ENCODE data around the gene PROSER3. TPM values are rescaled to one million over a fixed set of nuclear protein-coding genes. Genes with fewer than 3 reads are reported as not detected.

The PROSER3 gene
- total and polyA plus RNA-seq, 2 of the 4 experiments (the other 2 are of a cell fraction): 5.4 to 21.8 TPM

DNA sequence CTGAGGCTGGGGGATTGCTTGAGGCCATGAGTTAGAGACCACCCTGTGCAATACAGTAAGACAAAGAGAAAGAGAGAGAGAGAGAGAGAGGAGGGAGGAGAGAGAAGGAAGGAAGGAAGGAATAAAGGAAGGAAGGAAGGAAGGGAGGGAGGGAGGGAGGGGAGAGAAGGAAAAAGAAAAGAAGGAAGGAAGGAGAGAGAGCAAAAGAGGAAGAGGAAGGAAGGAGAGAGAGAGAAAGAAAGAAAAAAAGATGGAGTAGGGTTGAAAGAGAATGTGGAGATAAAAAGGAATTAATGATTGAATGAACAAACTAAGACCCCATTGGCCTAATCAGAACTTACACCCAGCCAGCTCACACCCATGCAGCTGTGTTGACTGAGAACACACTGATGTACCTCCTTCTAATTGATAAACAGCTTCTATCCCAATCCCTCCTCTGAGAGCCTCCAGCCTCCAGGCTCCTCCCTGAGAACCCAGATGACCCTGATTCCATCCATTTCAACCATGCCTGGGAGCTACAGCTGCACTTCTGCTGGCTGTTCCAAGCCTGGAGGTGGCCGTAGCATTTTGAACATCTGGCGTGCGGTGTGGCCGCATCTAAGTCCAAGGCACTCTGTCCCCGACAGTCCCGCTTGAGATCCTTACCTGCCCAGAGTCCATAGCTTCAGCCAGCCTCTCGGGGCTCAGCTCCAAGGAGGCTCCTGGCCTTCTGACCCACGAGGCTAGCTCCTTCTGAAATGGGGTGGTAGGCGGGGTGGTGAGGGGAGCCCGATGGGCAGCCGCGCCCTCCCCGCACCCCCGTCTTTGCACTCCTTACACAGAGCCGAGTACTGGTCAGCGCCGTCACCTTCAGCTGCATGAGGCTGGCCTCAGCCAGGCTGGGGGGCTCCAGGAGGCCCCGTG, 53.6 kb downstream of the PROSER3 start:
- dilution Hi-C loops (cut with HindIII; ENCODE audit: low sequenced_read_pairs, unreplicated experiment) (no loop called here), intact Hi-C loops (cut with micrococcal nuclease) (no loop called here), in situ Hi-C loops (cut with MboI; ENCODE audit: low sequenced_read_pairs) (no loop called here)
- Histone ChIP-seq H4K8ac (ENCODE audit: low read depth in 2 of 2, low read length in 2 of 2) (no peak overlapping the region), H3K4me1 (ENCODE audit: control insufficient read depth, insufficient read depth, low read length) (no peaks in the 10 kb centered on the region), H3K4me2 (ENCODE audit: low read depth, low read length) (no peak overlapping the region), H4K5ac (ENCODE audit: low read depth, low read length) (no peak overlapping the region), H2BK5ac (ENCODE audit: low read depth, low read length, poor library complexity, severe bottlenecking) (no peak overlapping the region), H2BK15ac (ENCODE audit: low read depth, low read length) (no peak overlapping the region), H3K14ac (replicated peaks; ENCODE audit: low read depth, low read length) (no peak overlapping the region), H3K36me3 (ENCODE audit: control insufficient read depth, insufficient read depth, low read length) (no peaks in the 10 kb centered on the region), H3K56ac (ENCODE audit: extremely low read depth, insufficient read depth, low read length) (no peak overlapping the region), H2AK5ac (ENCODE audit: low read depth, low read length) (no peak overlapping the region), H3K4me3 (ENCODE audit: insufficient read depth, low read depth, low read length) (no peak overlapping the region), H3K4ac (ENCODE audit: low read depth, low read length) (no peak overlapping the region), H3K18ac (ENCODE audit: low read depth, low read length) (no peak overlapping the region), H4K91ac (ENCODE audit: insufficient read depth, low read depth, low read length) (no peak overlapping the region), H3K79me1 (ENCODE audit: low read depth in 1 of 2, low read length in 2 of 2) (no peaks in the 10 kb centered on the region), H2AK9ac (replicated peaks; ENCODE audit: low read depth, low read length, poor library complexity) (no peak overlapping the region), H2AFZ (replicated peaks; ENCODE audit: low read length, poor library complexity) (no peak overlapping the region), H3K9me1 (ENCODE audit: insufficient read depth, low read length) (no peaks in the 10 kb centered on the region), H3K9me3 (ENCODE audit: control insufficient read depth, insufficient read depth, low read length) (no peaks in the 10 kb centered on the region), H3K23ac (ENCODE audit: low read depth, low read length) (no peak overlapping the region), H2BK20ac (ENCODE audit: low read depth, low read length) (no peak overlapping the region), H4K20me1 (ENCODE audit: insufficient read depth, low read length) (no peaks in the 10 kb centered on the region), H2BK120ac (ENCODE audit: low read depth, low read length) (no peak overlapping the region), H3K27me3 (ENCODE audit: control insufficient read depth, insufficient read depth, low read length) (peaks cover 27% of the 10 kb centered on the region), H3K27ac (ENCODE audit: insufficient read depth, low read length) (no peak overlapping the region), H3K9ac (ENCODE audit: low read depth, low read length) (no peak overlapping the region)
- no peak for ATAC-seq (ENCODE audit: low read depth)
- no peak for TF ChIP-seq RAD21 (IDR thresholded peaks at IDR 0.05; ENCODE audit: low read length)
- TF ChIP-seq MXI1 (IDR thresholded peaks at IDR 0.05; ENCODE audit: borderline replicate concordance, low read depth, low read length): no peak
- no peak for TF ChIP-seq BHLHE40 (IDR thresholded peaks at IDR 0.05; ENCODE audit: low read depth, low read length)
- TF ChIP-seq, protein P1, sequence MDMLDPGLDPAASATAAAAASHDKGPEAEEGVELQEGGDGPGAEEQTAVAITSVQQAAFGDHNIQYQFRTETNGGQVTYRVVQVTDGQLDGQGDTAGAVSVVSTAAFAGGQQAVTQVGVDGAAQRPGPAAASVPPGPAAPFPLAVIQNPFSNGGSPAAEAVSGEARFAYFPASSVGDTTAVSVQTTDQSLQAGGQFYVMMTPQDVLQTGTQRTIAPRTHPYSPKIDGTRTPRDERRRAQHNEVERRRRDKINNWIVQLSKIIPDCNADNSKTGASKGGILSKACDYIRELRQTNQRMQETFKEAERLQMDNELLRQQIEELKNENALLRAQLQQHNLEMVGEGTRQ (IDR thresholded peaks at IDR 0.05; ENCODE audit: low read depth, low read length): no peak
- no peak for TF ChIP-seq RCOR1 (IDR thresholded peaks at IDR 0.05; ENCODE audit: insufficient replicate concordance, low read length)
- no peak for TF ChIP-seq CHD1 (IDR thresholded peaks at IDR 0.05; ENCODE audit: low read depth, low read length)
- TF ChIP-seq MAZ (IDR thresholded peaks at IDR 0.05; ENCODE audit: borderline replicate concordance, low read depth, low read length): no peak
- BruUV-seq (replicated peaks): no TSS peak
- ChIA-PET CTCF (no interaction called here), POLR2A (ENCODE audit: unreplicated experiment) (no interaction called here)
- no peak for DNase-seq
- WGBS, 2 experiments (ENCODE audit: extremely low coverage in 2 of 2, insufficient read length in 1 of 2): 60% methylated on average over 3 of the region's 18 CpGs; no CpG with 5 or more reads in 1 of the 2 experiments

All from IMR-90 (cell line).